Stimulated activated CD4-positive, alpha-beta T cell treated with anti-CD3 and anti-CD28 coated beads, Interleukin-1b, Interleukin-23, amount 100 ng/mL, for 4 hours (primary cell): ENCODE results near the gene ZNF512B.
"Not testable (repeated sequence)": the region's sequence is repeated elsewhere in the genome, so short reads cannot be mapped to it uniquely, and the experiment has no call there.

Source experiments
- DNase-seq, 2 donors: peaks; one replicate each; pipeline ENCODE4 v3.0.0-alpha.2; 2020; ENCODE audit warnings: low read depth in 2 of 2

Gene ZNF512B

GRCh38 chr20:63963784-63964301 is 5.9 kb downstream of the ZNF512B start:
- no peak for DNase-seq

- no peak for DNase-seq
Measured at GRCh38 chr20:63963348-63963741, 6.4 kb downstream of the ZNF512B start.

GRCh38 chr20:63962426-63963347 is 7.0 kb downstream of the ZNF512B start:
- no peak for DNase-seq

DNA sequence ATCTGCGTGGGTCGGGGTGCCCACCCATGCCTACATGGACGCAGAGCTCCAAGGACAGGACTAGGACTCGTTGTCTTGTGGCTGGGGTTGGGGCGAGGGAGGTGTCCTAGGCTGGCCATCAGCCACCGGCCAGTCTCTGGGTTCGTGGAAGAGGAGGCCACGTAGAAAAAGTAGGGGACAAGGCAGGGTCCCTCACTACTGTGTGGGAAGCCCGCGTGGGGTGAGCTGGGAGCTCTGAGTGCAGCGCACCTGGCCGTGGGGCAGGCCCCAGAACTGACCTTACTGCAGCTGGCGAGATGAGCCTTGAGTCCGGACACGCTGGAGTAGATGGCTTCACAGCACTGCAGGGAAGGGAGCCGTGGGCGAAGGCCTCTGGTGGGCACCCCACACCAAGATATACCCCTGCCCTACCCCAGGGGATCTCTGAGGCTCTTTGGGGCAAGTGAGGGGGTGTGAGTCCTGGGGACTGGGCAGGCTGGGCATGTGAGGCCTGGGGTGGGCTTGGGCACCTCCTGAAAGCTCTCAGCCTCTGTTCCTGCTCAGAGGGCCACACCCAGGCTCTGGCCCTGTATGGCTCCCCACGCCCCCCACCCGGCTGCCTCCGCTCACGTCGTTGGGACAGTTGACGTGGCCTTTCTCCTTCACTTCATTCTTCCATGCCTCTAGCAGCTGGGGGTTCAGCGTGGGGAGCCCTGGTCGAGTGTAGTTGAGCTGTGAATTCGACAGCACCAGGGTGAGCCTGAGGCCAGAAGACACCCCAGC is 7.9 kb downstream of the ZNF512B start:
- no peak for DNase-seq

DNA sequence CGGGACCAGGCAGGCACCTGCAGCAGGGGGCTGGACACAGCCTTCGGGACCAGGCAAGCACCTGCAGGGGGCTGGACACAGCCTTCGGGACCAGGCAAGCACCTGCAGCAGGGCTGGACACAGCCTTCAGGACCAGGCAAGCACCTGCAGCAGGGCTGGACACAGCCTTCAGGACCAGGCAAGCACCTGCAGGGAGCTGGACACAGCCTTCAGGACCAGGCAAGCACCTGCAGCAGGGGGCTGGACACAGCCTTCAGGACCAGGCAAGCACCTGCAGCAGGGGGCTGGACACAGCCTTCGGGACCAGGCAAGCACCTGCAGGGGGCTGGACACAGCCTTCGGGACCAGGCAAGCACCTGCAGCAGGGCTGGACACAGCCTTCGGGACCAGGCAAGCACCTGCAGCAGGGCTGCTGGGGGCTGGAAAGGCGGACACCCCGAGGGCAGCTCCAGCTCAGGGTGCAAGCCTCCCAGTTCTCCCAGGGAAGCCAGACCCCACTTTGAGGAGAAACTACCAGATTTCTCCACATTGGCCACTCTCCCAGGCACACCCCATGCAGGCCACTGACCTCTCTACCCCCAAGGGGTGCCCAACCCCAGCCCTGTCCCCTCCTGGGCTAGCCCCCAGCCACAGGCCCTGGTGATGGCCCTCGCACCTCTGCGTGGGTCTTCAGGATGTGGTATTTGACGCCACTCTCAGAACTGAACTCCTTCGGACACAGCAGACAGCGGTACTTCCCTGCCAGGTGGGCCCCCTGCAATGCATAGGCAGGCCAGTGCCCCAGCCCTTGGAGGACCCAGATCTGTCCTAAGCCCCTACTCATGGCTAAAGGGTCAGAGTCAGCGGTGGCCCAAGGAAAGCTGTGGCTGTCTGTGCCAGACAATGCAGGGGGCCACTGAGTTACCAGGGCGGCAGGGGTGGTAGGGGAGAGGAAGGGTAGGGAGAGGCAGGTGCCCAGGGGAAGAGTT is 8.8 kb downstream of the ZNF512B start:
- not testable (repeated sequence) for DNase-seq

DNA sequence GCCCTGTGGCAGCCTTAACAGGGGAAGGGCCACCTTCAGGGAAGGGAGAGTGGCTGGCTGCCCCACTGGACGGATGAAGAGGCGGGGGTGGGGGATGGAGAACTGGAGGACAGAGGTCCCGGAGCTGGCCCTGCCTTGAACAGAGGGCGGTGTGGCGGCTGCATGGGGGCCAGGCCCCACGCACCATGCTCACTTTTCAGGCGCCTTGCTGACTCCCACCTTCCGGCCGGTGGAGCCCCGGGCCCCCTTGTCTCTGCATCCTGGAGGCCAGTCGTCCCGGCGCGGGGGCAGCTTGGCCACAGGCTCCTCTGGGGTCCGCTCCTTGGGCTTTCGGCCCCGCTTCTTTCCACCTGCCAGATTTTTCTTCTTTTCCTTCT is 10.0 kb downstream of the ZNF512B start:
- DNase-seq, result no peak

- no peak for DNase-seq
Measured at GRCh38 chr20:63958964-63959698, 10.6 kb downstream of the ZNF512B start.

GRCh38 chr20:63958471-63958870 is 11.3 kb downstream of the ZNF512B start:
- DNase-seq, result no peak

DNA sequence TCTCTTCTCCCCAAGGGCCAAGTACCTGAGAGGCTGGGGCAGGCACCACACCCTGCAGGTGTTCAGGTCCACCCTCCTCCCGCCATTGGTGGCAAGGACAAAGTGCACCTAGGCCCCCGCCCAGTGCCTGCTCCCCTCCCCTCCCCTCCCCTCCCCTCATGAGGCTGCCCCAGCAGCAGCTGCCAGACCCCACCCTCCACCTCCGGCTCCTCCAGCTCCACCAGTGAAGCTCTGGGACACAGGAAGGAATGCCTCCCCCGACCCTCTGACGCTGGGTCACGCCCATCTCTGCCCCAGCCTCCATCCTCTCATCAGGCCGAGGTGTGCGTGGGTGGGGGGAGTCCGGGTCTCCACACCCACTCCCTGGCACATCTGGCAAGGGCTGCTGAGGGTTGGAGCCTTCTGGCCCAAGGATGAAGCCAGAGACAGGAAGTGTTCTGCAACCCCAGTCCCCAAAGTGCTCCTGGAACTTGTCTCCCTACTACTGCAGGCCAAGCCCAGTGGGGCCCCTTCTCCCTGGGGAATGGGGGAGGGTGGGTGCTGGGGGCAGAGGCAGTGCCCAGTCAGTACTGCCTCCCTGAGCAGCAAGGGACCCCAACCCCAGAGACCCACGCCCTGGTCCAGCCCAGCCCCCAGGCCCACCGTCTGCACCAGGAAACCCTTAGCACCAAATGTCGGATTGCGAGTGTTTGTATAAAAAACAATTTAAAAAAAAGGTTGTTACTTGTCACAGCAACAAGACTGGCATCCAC is 11.9 kb downstream of the ZNF512B start:
- no peak for DNase-seq

GRCh38 chr20:63957004-63957689 is 12.6 kb downstream of the ZNF512B start:
- peak; percentile 62 to 66 for DNase-seq

GRCh38 chr20:63956664-63957003 is 13.1 kb downstream of the ZNF512B start:
- no peak for DNase-seq

DNA sequence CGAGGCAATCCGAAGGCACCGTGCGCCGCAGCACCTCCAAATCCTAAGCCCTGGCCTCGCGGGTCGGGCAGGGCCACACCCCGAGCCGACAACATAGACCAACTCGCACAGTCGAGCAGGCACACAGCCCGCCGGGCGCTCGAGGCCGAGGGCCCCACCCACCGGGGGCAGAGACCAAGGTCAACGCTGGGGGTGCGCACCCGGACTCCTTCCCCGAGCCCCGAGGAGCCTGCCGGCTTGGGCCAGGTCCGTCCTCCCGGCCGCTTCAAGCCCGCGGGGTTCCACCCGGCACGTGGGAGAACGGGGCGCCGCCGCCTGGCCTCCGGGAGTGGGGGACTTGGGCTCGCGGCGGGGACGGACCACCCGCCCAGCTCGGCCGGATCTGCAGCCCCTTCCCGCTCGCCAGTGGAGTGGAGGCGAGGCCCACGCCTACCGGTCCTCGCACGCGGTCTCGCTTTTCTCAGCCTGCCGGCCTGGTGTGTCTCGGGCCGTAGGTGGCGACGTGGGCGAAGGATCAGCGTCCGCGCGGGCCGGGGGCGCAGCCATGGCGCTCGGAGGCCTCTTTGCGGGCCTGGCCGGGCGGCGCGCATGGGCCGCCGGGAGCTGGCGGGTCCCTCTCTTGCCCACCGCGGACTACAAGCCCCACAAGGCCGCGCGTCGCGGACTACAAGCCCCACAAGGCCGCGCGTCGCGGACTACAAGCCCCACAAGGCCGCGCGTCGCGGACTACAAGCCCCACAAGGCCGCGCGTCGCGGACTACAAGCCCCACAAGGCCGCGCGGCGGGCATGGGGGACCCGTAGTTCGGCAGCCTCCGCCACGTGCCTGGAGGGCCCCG is 13.7 kb downstream of the ZNF512B start, which contains the start of gene UCKL1:
Gene UCKL1, minus strand, starts transcription at position 590 of the 837 bp plus-strand sequence. Its CDS starts 44 bp downstream, at position 546.
- DNase-seq, result peak; percentile 85 to 86

- no peak for DNase-seq
Measured at GRCh38 chr20:63955281-63955826, 14.4 kb downstream of the ZNF512B start.

DNA sequence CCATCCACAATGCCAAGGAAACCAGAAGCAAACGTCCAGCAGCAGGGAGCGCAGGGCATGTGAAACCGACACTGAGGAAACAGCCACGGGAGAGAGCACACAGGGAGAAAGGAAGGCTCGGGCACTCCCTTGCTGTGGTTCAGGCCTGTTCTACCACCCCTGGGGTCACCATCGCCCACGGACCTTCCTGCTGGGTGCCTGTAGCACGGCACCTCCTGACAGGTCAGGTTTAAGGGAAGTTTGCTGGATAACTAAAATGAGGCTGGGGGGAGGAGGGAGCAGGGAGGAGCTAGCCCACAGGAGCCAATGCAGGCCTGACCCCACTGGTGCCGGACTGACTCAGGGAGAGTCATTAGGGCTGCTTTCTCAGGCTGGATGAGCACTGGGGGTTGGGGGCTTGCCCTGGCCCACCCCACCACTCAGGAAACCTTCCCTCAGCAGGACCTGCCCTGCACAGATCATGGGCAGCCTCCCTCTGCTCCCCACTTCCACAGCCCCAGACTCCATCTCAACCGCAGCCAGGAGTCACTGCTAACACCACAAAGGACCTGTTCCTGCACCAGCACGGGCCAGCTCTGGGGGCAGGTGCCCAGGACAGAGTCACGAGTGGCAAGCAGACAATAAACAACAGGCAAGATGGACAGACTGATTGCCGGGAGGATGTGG is 15.8 kb downstream of the ZNF512B start:
- DNase-seq, result no peak

- DNase-seq, result no peak
Measured at GRCh38 chr20:63952769-63953168, 17.0 kb downstream of the ZNF512B start.

- no peak for DNase-seq
Measured at GRCh38 chr20:63952210-63952535, 17.6 kb downstream of the ZNF512B start.

- DNase-seq, result no peak
Measured at GRCh38 chr20:63951398-63952209, 18.1 kb downstream of the ZNF512B start.
